RWPE1 (cell line): ENCODE results near the gene PTPRN2.

Experiments used
- CTCF ChIA-PET: fragments of 350-600 bp; sonication (Branson Sonifier 250); formaldehyde crosslinking; extraction: SDS; loops from one replicate; lab custom pipeline; 2021; lab: Yijun Ruan, JAX
- POLR2A ChIA-PET: fragments of 400-600 bp; formaldehyde crosslinking; extraction: SDS; loops from one replicate; lab custom pipeline; 2020; ENCODE audit warnings: antibody characterized with exemption; ENCODE audit not compliant: low non-redundant PET; lab: Yijun Ruan, JAX
- DNase-seq: peaks from one replicate; pipeline ENCODE4 v3.0.0; 2012; ENCODE audit warnings: low spot score
- H3K27ac ChIP-seq: fragments of 450-650 bp; 2 replicates; pipeline ENCODE4 v1.5.1; 2017
- TF ChIP-seq, protein P1 (sequence below): fragments of 450-650 bp; conservative IDR thresholded peaks from 2 replicates; pipeline ENCODE4 v1.5.1; 2017; ENCODE audit warnings: low read depth, mild to moderate bottlenecking

The PTPRN2 gene

GRCh38 chr7:157652161-157652953 is 935.3 kb downstream of the PTPRN2 start:
- POLR2A ChIA-PET, result no interaction called here

DNA sequence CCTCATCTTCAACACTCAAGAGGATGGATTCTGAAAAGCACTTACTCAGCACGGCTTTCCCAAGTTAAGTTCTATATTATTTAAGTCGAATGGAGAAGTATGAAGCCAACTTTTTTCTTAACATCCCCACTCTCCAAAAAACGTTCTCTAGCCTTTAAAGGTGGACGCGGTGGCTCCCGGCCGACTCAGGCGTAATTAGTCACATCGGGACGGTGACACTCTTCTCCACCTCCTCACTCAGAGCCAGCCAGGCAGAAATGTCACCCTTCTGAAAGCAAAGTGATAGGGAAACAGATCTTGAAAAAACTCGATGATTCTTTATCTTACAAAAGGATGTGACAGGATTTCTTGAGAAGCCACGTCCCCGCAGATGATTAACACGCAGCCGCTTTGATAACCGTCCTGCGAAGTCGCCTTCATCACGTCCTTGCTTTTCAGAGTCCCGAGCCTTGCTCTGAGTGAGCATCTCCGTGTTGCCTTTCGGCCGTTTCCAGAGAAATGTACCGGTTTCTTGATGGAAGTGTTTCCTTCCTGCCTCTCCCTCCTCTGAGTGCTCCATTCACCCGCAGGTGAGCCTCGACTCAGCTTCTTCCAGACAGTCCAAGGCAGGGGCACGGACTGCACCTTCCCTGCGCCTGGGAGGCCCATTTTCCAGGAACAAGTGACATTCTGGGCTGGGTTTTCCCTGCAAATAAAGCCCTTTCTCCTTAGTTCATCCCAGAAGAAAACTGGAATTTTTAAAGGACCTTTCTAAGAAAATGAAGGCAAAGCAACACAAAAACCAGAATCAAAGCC is 936.1 kb downstream of the PTPRN2 start:
- H3K27ac ChIP-seq, result no peak overlapping the region
- ChIA-PET CTCF (no interaction called here), POLR2A (no interaction called here)
- TF ChIP-seq, protein P1, sequence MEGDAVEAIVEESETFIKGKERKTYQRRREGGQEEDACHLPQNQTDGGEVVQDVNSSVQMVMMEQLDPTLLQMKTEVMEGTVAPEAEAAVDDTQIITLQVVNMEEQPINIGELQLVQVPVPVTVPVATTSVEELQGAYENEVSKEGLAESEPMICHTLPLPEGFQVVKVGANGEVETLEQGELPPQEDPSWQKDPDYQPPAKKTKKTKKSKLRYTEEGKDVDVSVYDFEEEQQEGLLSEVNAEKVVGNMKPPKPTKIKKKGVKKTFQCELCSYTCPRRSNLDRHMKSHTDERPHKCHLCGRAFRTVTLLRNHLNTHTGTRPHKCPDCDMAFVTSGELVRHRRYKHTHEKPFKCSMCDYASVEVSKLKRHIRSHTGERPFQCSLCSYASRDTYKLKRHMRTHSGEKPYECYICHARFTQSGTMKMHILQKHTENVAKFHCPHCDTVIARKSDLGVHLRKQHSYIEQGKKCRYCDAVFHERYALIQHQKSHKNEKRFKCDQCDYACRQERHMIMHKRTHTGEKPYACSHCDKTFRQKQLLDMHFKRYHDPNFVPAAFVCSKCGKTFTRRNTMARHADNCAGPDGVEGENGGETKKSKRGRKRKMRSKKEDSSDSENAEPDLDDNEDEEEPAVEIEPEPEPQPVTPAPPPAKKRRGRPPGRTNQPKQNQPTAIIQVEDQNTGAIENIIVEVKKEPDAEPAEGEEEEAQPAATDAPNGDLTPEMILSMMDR, result no peak
- DNase-seq, result no peak

More at GRCh38 chr7:157652161-157652953, 935.3 kb downstream of the PTPRN2 start:
- DNase-seq, result no peak
- H3K27ac ChIP-seq, result no peak overlapping the region
- CTCF ChIA-PET, result no interaction called here
- TF ChIP-seq, protein P1, result no peak

GRCh38 chr7:157650801-157651200 is 936.8 kb downstream of the PTPRN2 start:
- no peak overlapping the region for H3K27ac ChIP-seq
- CTCF ChIA-PET, result no interaction called here
- POLR2A ChIA-PET, result no interaction called here
- DNase-seq, result no peak
- TF ChIP-seq, protein P1, result no peak

DNA sequence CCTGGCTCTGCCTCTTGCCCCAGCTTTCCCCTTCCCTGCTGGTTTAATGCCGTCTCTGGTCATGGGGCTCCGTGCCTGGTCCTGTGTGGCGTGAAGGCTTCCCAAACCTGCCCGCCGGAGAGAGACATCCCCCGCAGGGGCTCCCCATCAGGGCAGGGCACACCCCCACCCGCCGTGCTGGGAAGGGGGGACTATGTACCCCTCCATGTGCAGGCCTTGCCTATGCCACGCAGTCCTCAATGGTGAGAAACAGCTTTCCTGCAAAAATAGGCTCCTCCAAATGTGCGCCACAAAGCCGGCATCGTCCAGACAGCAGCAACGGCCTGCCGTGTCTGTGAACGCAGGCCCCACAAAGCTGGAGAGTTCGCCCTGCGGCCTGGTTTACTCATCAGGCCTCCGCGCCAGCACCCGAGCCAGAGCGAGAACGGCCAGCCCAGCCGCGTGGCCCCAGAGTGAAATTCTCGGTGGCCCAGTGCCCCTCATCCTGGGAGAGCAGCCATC is 937.4 kb downstream of the PTPRN2 start:
- H3K27ac ChIP-seq, result no peak overlapping the region
- DNase-seq, result no peak
- ChIA-PET CTCF (no interaction called here), POLR2A (no interaction called here)
- TF ChIP-seq, protein P1, result no peak

DNA sequence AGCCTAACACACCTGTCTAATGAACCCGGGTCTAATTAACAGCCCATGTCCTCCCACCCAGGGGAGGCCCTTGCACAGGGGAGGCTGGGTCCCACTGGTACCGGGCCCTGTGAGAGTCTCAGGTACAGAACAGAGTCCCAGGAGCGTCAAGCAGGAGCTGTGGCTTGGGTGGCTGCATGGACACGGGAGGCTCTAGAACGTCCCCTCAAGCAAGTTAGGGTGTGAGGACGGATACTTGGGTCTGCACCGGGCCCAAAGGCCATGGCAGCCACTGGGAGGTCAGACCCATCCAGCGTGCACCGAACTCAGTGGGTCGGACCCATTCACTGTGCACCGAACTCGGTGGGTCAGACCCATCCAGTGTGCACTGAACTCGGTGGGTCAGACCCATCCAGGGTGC is 941.1 kb downstream of the PTPRN2 start:
- H3K27ac ChIP-seq, result no peak overlapping the region
- no peak for DNase-seq
- TF ChIP-seq, protein P1, result no peak
- POLR2A ChIA-PET, result no interaction called here
- CTCF ChIA-PET, result no interaction called here

GRCh38 chr7:157645539-157645938 is 942.1 kb downstream of the PTPRN2 start:
- DNase-seq, result no peak
- CTCF ChIA-PET, result no interaction called here
- TF ChIP-seq, protein P1, result no peak
- H3K27ac ChIP-seq, result no peak overlapping the region
- POLR2A ChIA-PET, result no interaction called here
